GM18507 (cell line): ENCODE data around the gene SFMBT2.

ENCODE experiments used
- DNase-seq: peaks from one replicate; pipeline ENCODE4 v3.0.0; 2011; ENCODE audit warnings: low read depth; ENCODE audit not compliant: insufficient read length; ENCODE audit errors: extremely low spot score
- FAIRE-seq: peaks from 2 replicates; lab custom pipeline; 2011; peaks lifted over from hg19 to GRCh38; lab: Jason Lieb, UNC

SFMBT2 gene

GRCh38 chr10:7283246-7283645 is 127.6 kb downstream of the SFMBT2 start:
- no peak for DNase-seq
- no peak for FAIRE-seq

GRCh38 chr10:7282457-7282856 is 128.4 kb downstream of the SFMBT2 start:
- FAIRE-seq (no peak), DNase-seq (no peak)

- DNase-seq = no peak
- FAIRE-seq = no peak
These were observed 129.4 kb downstream of the SFMBT2 start for GRCh38 chr10:7281429-7281828.

GRCh38 chr10:7279303-7279702 is 131.5 kb downstream of the SFMBT2 start:
- FAIRE-seq (no peak), DNase-seq (no peak)

- FAIRE-seq = no peak
These were observed 133.0 kb downstream of the SFMBT2 start for GRCh38 chr10:7277867-7278266.

GRCh38 chr10:7277432-7277831 is 133.4 kb downstream of the SFMBT2 start:
- FAIRE-seq (no peak), DNase-seq (no peak)

More at GRCh38 chr10:7277867-7278266, 133.0 kb downstream of the SFMBT2 start:
- DNase-seq = no peak

GRCh38 chr10:7275761-7276440 is 134.9 kb downstream of the SFMBT2 start:
- no peak for FAIRE-seq

GRCh38 chr10:7274293-7274692 is 136.5 kb downstream of the SFMBT2 start:
- no peak for FAIRE-seq
- DNase-seq = no peak

More at GRCh38 chr10:7275761-7276440, 134.9 kb downstream of the SFMBT2 start:
- no peak for DNase-seq

- FAIRE-seq = no peak
These were observed 138.8 kb downstream of the SFMBT2 start for GRCh38 chr10:7272008-7272407.

GRCh38 chr10:7269988-7270387 is 140.8 kb downstream of the SFMBT2 start:
- FAIRE-seq = peak; percentile 12
- DNase-seq = no peak

More at GRCh38 chr10:7272008-7272407, 138.8 kb downstream of the SFMBT2 start:
- no peak for DNase-seq

GRCh38 chr10:7267142-7267541 is 143.7 kb downstream of the SFMBT2 start:
- DNase-seq (no peak), FAIRE-seq (no peak)

GRCh38 chr10:7265396-7266123 is 145.3 kb downstream of the SFMBT2 start:
- no peak for DNase-seq
- no peak for FAIRE-seq

GRCh38 chr10:7264313-7264756 is 146.5 kb downstream of the SFMBT2 start:
- FAIRE-seq (no peak), DNase-seq (no peak)

- FAIRE-seq = no peak
These were observed 147.2 kb downstream of the SFMBT2 start for GRCh38 chr10:7263616-7264015.

GRCh38 chr10:7261351-7261750 is 149.5 kb downstream of the SFMBT2 start:
- FAIRE-seq = no peak
- no peak for DNase-seq

More at GRCh38 chr10:7263616-7264015, 147.2 kb downstream of the SFMBT2 start:
- no peak for DNase-seq

- FAIRE-seq = peak; percentile 18
These were observed 149.9 kb downstream of the SFMBT2 start for GRCh38 chr10:7260912-7261311.

GRCh38 chr10:7260412-7260900 is 150.4 kb downstream of the SFMBT2 start:
- FAIRE-seq = peak; percentile 85
- peak; percentile 36 for DNase-seq

More at GRCh38 chr10:7260912-7261311, 149.9 kb downstream of the SFMBT2 start:
- DNase-seq = no peak

GRCh38 chr10:7258948-7259523 is 151.8 kb downstream of the SFMBT2 start:
- FAIRE-seq (peak; percentile 47), DNase-seq (peak; percentile 36)

GRCh38 chr10:7255517-7255916 is 155.3 kb downstream of the SFMBT2 start:
- FAIRE-seq (no peak), DNase-seq (no peak)
